OCI-LY1 (cell line): ENCODE measurements around the gene FNDC11.

Source experiments
- EZH2 ChIP-seq: fragments of 200-600 bp; sonication (generic), shearing (Covaris generic); IDR thresholded peaks from 2 replicates; pipeline ENCODE4 v1.8.0; 2017; ENCODE audit warnings: borderline replicate concordance, mixed run types, mild to moderate bottlenecking, antibody characterized with exemption, low read length, moderate library complexity, mixed read lengths
- TF ChIP-seq, protein P1 (sequence below): fragments of 200-600 bp; sonication (generic), shearing (Covaris generic); IDR thresholded peaks from 2 replicates; pipeline ENCODE4 v1.5.1; 2017; ENCODE audit warnings: mild to moderate bottlenecking, antibody characterized with exemption, low read length, moderate library complexity, mixed read lengths

DNA sequence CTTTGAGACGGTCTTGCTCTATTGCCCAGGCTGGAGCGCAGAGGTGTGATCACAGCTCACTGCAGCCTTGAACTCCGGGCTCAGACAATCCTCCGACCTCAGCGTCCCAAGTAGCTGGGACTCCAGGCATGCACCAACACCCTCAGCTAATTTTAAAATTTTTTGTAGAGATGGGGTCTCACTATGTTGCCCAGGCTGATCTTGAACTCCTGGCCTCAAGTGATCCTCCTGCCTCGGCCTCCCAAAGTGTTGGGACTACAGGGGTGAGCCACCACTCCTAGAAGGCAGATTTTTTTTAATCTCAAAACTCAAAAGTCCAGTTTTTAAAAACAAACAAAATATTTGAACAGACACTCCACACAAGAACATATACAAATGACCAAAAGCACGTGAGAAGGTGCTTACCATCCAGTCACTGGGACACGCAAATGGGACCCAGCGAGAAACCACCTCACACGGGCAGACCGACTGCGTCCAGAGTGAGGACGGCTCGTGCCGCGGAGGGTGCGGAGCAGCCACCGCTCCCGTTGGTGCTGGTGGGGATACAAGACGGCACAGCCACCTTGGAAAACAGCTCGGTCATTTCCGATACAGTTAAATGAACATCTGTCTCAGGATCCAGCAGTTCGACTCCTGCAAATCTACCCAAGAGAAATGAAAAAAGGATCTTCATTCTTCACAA lies 28.6 kb downstream of the FNDC11 start:
- TF ChIP-seq, protein P1, sequence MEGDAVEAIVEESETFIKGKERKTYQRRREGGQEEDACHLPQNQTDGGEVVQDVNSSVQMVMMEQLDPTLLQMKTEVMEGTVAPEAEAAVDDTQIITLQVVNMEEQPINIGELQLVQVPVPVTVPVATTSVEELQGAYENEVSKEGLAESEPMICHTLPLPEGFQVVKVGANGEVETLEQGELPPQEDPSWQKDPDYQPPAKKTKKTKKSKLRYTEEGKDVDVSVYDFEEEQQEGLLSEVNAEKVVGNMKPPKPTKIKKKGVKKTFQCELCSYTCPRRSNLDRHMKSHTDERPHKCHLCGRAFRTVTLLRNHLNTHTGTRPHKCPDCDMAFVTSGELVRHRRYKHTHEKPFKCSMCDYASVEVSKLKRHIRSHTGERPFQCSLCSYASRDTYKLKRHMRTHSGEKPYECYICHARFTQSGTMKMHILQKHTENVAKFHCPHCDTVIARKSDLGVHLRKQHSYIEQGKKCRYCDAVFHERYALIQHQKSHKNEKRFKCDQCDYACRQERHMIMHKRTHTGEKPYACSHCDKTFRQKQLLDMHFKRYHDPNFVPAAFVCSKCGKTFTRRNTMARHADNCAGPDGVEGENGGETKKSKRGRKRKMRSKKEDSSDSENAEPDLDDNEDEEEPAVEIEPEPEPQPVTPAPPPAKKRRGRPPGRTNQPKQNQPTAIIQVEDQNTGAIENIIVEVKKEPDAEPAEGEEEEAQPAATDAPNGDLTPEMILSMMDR = no peak
- no peak for TF ChIP-seq EZH2
